BJ (cell line): ENCODE results near the gene WBP2. TPM values are rescaled to one million over a fixed set of nuclear protein-coding genes. Genes with fewer than 3 reads are reported as not detected.
A peak's percentile ranks its signal among the peaks of the same experiment; 100 is the strongest.

Source experiments
- CTCF ChIA-PET: fragments of 350-600 bp; formaldehyde crosslinking; extraction: SDS; loops from one replicate; lab custom pipeline; 2021; ENCODE audit warnings: antibody characterized with exemption, inconsistent platforms; lab: Yijun Ruan, JAX
- POLR2A ChIA-PET: fragments of 300-600 bp; sonication (Branson Sonifier 250); formaldehyde crosslinking; extraction: SDS; loops from one replicate; lab custom pipeline; 2021; ENCODE audit warnings: antibody characterized with exemption; lab: Charles Lee
- DNase-seq: peaks from one replicate; pipeline ENCODE4 v3.0.0-alpha.2; 2011; ENCODE audit warnings: low read depth
- H3K27me3 ChIP-seq: 2 replicates; pipeline ENCODE4 v1.6.0; 2011; ENCODE audit warnings: low read length; ENCODE audit not compliant: control insufficient read depth, insufficient read depth
- H3K36me3 ChIP-seq: 2 replicates; pipeline ENCODE4 v1.5.1; 2011; ENCODE audit warnings: low read length; ENCODE audit not compliant: control insufficient read depth, insufficient read depth
- H3K4me3 ChIP-seq: 2 replicates; pipeline ENCODE4 v1.5.1; 2011; ENCODE audit warnings: low read depth, mild to moderate bottlenecking, control low read depth, low read length
- CTCF ChIP-seq: IDR thresholded peaks from 2 replicates; pipeline ENCODE4 v1.5.1; 2011; ENCODE audit warnings: low read depth, mild to moderate bottlenecking, control low read depth, inconsistent platforms, low read length, moderate library complexity; ENCODE audit not compliant: insufficient read depth
- polyA plus RNA-seq: library from polyadenylated mRNA; depleted of rRNA; stranded (reverse); fragments of >200 nt; gene quantifications from 2 replicates; pipeline ENCODE4 v1.2.3, GENCODE V29; 2011

WBP2 gene
- polyA plus RNA-seq, 1 experiment = 37.0 TPM

- no peak for DNase-seq
- Histone ChIP-seq H3K27me3 (no peaks in the 10 kb centered on the region), H3K4me3 (no peak overlapping the region), H3K36me3 (peaks cover 1% of the 10 kb centered on the region)
- CTCF ChIA-PET = interaction anchor here (0.7 to 6.8 kb wide), 10 partner anchors 8 to 76 kb away, joined by 3 to 56 read pairs (median 6); partner anchors contain the start of gene GALK1
- POLR2A ChIA-PET = no interaction called here
- TF ChIP-seq CTCF = no peak
Measured at GRCh38 chr17:75829747-75830146, 25.4 kb downstream of the WBP2 start.

GRCh38 chr17:75828741-75829140, 26.4 kb downstream of the WBP2 start:
- POLR2A ChIA-PET = no interaction called here
- no peak for DNase-seq
- Histone ChIP-seq H3K36me3 (peaks cover 5% of the 10 kb centered on the region), H3K4me3 (no peak overlapping the region), H3K27me3 (no peaks in the 10 kb centered on the region)
- CTCF ChIA-PET = interaction anchor here (1.0 to 6.8 kb wide), 4 partner anchors 12 to 73 kb away, joined by 3 to 56 read pairs (median 12); partner anchors contain the start of gene UNK
- TF ChIP-seq CTCF = no peak

GRCh38 chr17:75828076-75828400, 27.1 kb downstream of the WBP2 start:
- no peak for TF ChIP-seq CTCF
- POLR2A ChIA-PET = no interaction called here
- no peak for DNase-seq
- Histone ChIP-seq H3K4me3 (no peak overlapping the region), H3K36me3 (peaks cover 10% of the 10 kb centered on the region), H3K27me3 (no peaks in the 10 kb centered on the region)
- CTCF ChIA-PET = interaction anchor here (1.0 to 6.8 kb wide), 11 partner anchors 9 to 74 kb away, joined by 3 to 56 read pairs (median 8); partner anchors contain the start of genes GALK1, UNC13D and UNK

GRCh38 chr17:75827308-75828075, 27.6 kb downstream of the WBP2 start:
- ChIA-PET CTCF (interaction anchor here (0.6 to 6.8 kb wide), 22 partner anchors 9 to 141 kb away, joined by 3 to 56 read pairs (median 4); partner anchors contain the start of genes GALK1, UNC13D and UNK), POLR2A (no interaction called here)
- peak; percentile 79 for TF ChIP-seq CTCF
- Histone ChIP-seq H3K27me3 (no peaks in the 10 kb centered on the region), H3K36me3 (peaks cover 14% of the 10 kb centered on the region), H3K4me3 (no peak overlapping the region)
- DNase-seq = no peak

- no peaks in the 10 kb centered on the region for H3K27me3 ChIP-seq
- CTCF ChIA-PET = interaction anchor here (0.6 to 6.8 kb wide), 21 partner anchors 10 to 140 kb away, joined by 3 to 56 read pairs (median 4); partner anchors contain the start of genes GALK1, UNC13D and UNK
- no peak for TF ChIP-seq CTCF
- no peak overlapping the region for H3K4me3 ChIP-seq
- DNase-seq = no peak
- H3K36me3 ChIP-seq = peaks cover 17% of the 10 kb centered on the region
- POLR2A ChIA-PET = no interaction called here
Measured at GRCh38 chr17:75826561-75827307, 28.4 kb downstream of the WBP2 start.
